ENCODE results near the gene BPIFB1.

DNA sequence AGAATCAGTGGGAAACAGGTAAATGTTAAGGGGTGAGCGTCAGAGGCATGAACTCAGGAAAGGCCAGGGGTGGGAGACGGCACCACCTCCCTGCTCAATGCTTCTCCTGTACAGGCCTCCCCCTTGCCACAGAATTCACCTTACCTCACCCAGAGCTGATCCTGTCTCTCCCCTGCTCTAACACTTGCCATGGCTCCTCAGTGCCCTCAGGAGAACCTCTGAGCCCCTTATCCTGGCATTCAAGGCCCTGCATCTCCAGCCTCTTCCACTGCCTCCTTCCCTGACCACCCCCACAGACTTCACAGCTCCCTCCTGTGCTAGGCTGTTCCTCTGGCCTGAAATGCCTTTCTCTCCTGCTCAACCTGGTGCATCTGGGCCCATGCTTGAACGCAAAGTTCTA lies 33.9 kb downstream of the BPIFB1 start:
- TF ChIP-seq POLR2A (IDR thresholded peaks at IDR 0.05), result no peak
- TF ChIP-seq, protein P1, sequence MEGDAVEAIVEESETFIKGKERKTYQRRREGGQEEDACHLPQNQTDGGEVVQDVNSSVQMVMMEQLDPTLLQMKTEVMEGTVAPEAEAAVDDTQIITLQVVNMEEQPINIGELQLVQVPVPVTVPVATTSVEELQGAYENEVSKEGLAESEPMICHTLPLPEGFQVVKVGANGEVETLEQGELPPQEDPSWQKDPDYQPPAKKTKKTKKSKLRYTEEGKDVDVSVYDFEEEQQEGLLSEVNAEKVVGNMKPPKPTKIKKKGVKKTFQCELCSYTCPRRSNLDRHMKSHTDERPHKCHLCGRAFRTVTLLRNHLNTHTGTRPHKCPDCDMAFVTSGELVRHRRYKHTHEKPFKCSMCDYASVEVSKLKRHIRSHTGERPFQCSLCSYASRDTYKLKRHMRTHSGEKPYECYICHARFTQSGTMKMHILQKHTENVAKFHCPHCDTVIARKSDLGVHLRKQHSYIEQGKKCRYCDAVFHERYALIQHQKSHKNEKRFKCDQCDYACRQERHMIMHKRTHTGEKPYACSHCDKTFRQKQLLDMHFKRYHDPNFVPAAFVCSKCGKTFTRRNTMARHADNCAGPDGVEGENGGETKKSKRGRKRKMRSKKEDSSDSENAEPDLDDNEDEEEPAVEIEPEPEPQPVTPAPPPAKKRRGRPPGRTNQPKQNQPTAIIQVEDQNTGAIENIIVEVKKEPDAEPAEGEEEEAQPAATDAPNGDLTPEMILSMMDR (IDR thresholded peaks at IDR 0.05), result no peak

Measured in thyroid gland (tissue), 4 donors.